Heart left ventricle (tissue), 13 donors: ENCODE data around the gene LRRC27.

Experiments
- CTCF ChIP-seq, 12 donors: fragments of 200-600 bp; sonication (generic) in 4 of 12; IDR thresholded peaks; one replicate each; pipeline versions ENCODE4 v1.5.0 to v1.8.0; 2018 to 2022; ENCODE audit warnings: antibody characterized with exemption in 12 of 12, mild to moderate bottlenecking in 5 of 12
- POLR2A ChIP-seq, 2 donors: fragments of 450-650 bp; IDR thresholded peaks; one replicate each; pipeline ENCODE4 v1.6.1; 2017; ENCODE audit warnings: antibody characterized with exemption in 2 of 2, mild to moderate bottlenecking in 2 of 2, moderate library complexity in 2 of 2
- donor health status: ischemic (EF 13 %, LVEDD 7.1; RV severe dilation, severe dysfunction).
- donor health status: DM: no; HTN: yes; CAD: no.
- donor health status: DM: no; HTN: no; CAD: no.
- donor health status: ischemic (EF 25% LVEDD 6.9; RV normal size, moderate dysfunction).
- donor health status: ischemic (EF 25% LVEDD 5.7; RV mildly dilated, moderate dysfunction).
- donor health status: ischemic (EF 35%, LVEDD 5.7; RV mildly dilated, moderate dysfunction).
- donor health status: nonischemic (EF 11% LVEDD 7.7; RV severe dilation, severe dysfunction).
- donor health status: DM: yes; HTN: yes; CAD: no.
- donor health status: PGD.
- donor health status: ischemic (EF 29% LVEDD 5.4; RV normal size, mild dysfunction).
- donor health status: nonischemic (EF 23%, LVEDD 6.1; RV moderate dilation, normal function).

- TF ChIP-seq POLR2A (IDR thresholded peaks at IDR 0.05) (no peak), CTCF (IDR thresholded peaks at IDR 0.05) (no peak)
These were observed 9.4 kb upstream of the LRRC27 start for GRCh38 chr10:132322586-132323048.
